HEK293 (cell line): ENCODE measurements around the gene FCER2.
A peak's percentile ranks its signal among the peaks of the same experiment; 100 is the strongest.

Experiments
- CTCF ChIA-PET: fragments of 350-600 bp; formaldehyde crosslinking; extraction: SDS; loops from one replicate; lab custom pipeline; 2021; ENCODE audit warnings: antibody characterized with exemption; lab: Yijun Ruan, JAX
- POLR2A ChIA-PET: fragments of 300-600 bp; formaldehyde crosslinking; extraction: SDS; loops from one replicate; lab custom pipeline; 2020; ENCODE audit warnings: antibody characterized with exemption, inconsistent platforms; lab: Yijun Ruan, JAX
- H3K27ac ChIP-seq: fragments of 200-500 bp; sonication (Bioruptor generic); 2 replicates; pipeline ENCODE4 v1.5.1; 2014; ENCODE audit warnings: low read depth, low read length, control low read depth, inconsistent platforms; ENCODE audit errors: extremely low read depth
- H3K36me3 ChIP-seq, 2 experiments: fragments of 200-500 bp in 1 of 2; sonication (Bioruptor generic) in 1 of 2; 1 replicate in 1 of 2; 2 replicates in 1 of 2; pipeline ENCODE4 v1.5.1; 2014 to 2017; ENCODE audit warnings: inconsistent platforms in 2 of 2, low read length in 2 of 2; ENCODE audit not compliant: control insufficient read depth in 2 of 2, insufficient read depth in 1 of 2
- H3K4me1 ChIP-seq: fragments of 200-500 bp; sonication (Bioruptor generic); 2 replicates; pipeline ENCODE4 v1.5.1; 2014; ENCODE audit warnings: mild to moderate bottlenecking, low read length, inconsistent platforms; ENCODE audit not compliant: control insufficient read depth, insufficient read depth
- H3K4me3 ChIP-seq: 2 replicates; pipeline ENCODE4 v1.5.1; 2011; ENCODE audit warnings: low read depth, mild to moderate bottlenecking, control low read depth, low read length, moderate library complexity
- H3K9me3 ChIP-seq: fragments of 200-500 bp; sonication (Bioruptor generic); 2 replicates; pipeline ENCODE4 v1.5.1; 2014; ENCODE audit warnings: low read depth, low read length, inconsistent platforms; ENCODE audit not compliant: control insufficient read depth, insufficient read depth
- EGR2 ChIP-seq: fragments of 450-650 bp; formaldehyde crosslinking; IDR thresholded peaks from 2 replicates; pipeline ENCODE4 v1.5.1; 2016; ENCODE audit warnings: low read depth, missing biosample characterization, missing genetic modification characterization
- GLIS1 ChIP-seq: fragments of 450-650 bp; formaldehyde crosslinking; IDR thresholded peaks from 2 replicates; pipeline ENCODE4 v1.5.1; 2016; ENCODE audit warnings: missing biosample characterization, missing genetic modification characterization
- HOXD13 ChIP-seq: sonication (generic); formaldehyde crosslinking; IDR thresholded peaks from 2 replicates; pipeline ENCODE4 v1.8.0; 2022; ENCODE audit warnings: missing genetic modification reagents, borderline replicate concordance
- SP3 ChIP-seq: fragments of 450-650 bp; formaldehyde crosslinking; IDR thresholded peaks from 2 replicates; pipeline ENCODE4 v1.5.1; 2016; ENCODE audit warnings: missing biosample characterization, missing genetic modification characterization
- ZEB2 ChIP-seq: fragments of 450-650 bp; formaldehyde crosslinking; IDR thresholded peaks from 2 replicates; pipeline ENCODE4 v1.5.1; 2016; ENCODE audit warnings: missing biosample characterization, missing genetic modification characterization
- ZFHX2 ChIP-seq: fragments of 450-650 bp; formaldehyde crosslinking; conservative IDR thresholded peaks from 2 replicates; pipeline ENCODE4 v1.5.1; 2016; ENCODE audit warnings: missing biosample characterization, missing genetic modification characterization
- ZFP69B ChIP-seq: fragments of 450-650 bp; formaldehyde crosslinking; IDR thresholded peaks from 2 replicates; pipeline ENCODE4 v1.5.1; 2016; ENCODE audit warnings: missing biosample characterization, missing genetic modification characterization
- ZNF169 ChIP-seq: fragments of 450-650 bp; formaldehyde crosslinking; IDR thresholded peaks from 2 replicates; pipeline ENCODE4 v1.5.1; 2016; ENCODE audit warnings: missing biosample characterization, missing genetic modification characterization
- ZNF239 ChIP-seq: fragments of 450-650 bp; formaldehyde crosslinking; IDR thresholded peaks from 2 replicates; pipeline ENCODE4 v1.5.1; 2016; ENCODE audit warnings: missing biosample characterization, missing genetic modification characterization
- ZNF292 ChIP-seq: fragments of 450-650 bp; formaldehyde crosslinking; IDR thresholded peaks from 2 replicates; pipeline ENCODE4 v1.5.1; 2016; ENCODE audit warnings: low read depth, missing biosample characterization, missing genetic modification characterization, borderline replicate concordance
- ZNF335 ChIP-seq: fragments of 450-650 bp; formaldehyde crosslinking; conservative IDR thresholded peaks from 2 replicates; pipeline ENCODE4 v1.5.1; 2016; ENCODE audit warnings: missing biosample characterization, missing genetic modification characterization
- ZNF391 ChIP-seq: fragments of 450-650 bp; formaldehyde crosslinking; IDR thresholded peaks from 2 replicates; pipeline ENCODE4 v1.5.1; 2016; ENCODE audit warnings: low read depth, missing biosample characterization, missing genetic modification characterization, borderline replicate concordance
- ZNF513 ChIP-seq: fragments of 450-650 bp; IDR thresholded peaks from 2 replicates; pipeline ENCODE4 v1.5.1; 2018; ENCODE audit warnings: missing biosample characterization, missing genetic modification characterization
- ZNF544 ChIP-seq: fragments of 450-650 bp; formaldehyde crosslinking; IDR thresholded peaks from 2 replicates; pipeline ENCODE4 v1.5.0; 2017; ENCODE audit warnings: missing biosample characterization, missing genetic modification characterization
- ZNF571 ChIP-seq: fragments of 450-650 bp; formaldehyde crosslinking; IDR thresholded peaks from 2 replicates; pipeline ENCODE4 v1.5.0; 2017; ENCODE audit warnings: missing biosample characterization, missing genetic modification characterization
- ZNF580 ChIP-seq: fragments of 450-650 bp; formaldehyde crosslinking; IDR thresholded peaks from 2 replicates; pipeline ENCODE4 v1.5.1; 2016; ENCODE audit warnings: missing biosample characterization, missing genetic modification characterization
- ZNF645 ChIP-seq: fragments of 450-650 bp; formaldehyde crosslinking; IDR thresholded peaks from 2 replicates; pipeline ENCODE4; 2016; ENCODE audit warnings: missing biosample characterization, missing genetic modification characterization
- ZNF654 ChIP-seq: fragments of 450-650 bp; formaldehyde crosslinking; IDR thresholded peaks from 2 replicates; pipeline ENCODE4 v1.5.1; 2016; ENCODE audit warnings: low read depth, missing biosample characterization, missing genetic modification characterization
- ZNF664 ChIP-seq: fragments of 450-650 bp; formaldehyde crosslinking; IDR thresholded peaks from 2 replicates; pipeline ENCODE4 v1.5.1; 2016; ENCODE audit warnings: missing biosample characterization, missing genetic modification characterization
- ZNF692 ChIP-seq: fragments of 450-650 bp; formaldehyde crosslinking; IDR thresholded peaks from 2 replicates; pipeline ENCODE4 v1.5.1; 2016; ENCODE audit warnings: missing biosample characterization, missing genetic modification characterization
- ZNF791 ChIP-seq: fragments of 450-650 bp; formaldehyde crosslinking; IDR thresholded peaks from 2 replicates; pipeline ENCODE4 v1.5.1; 2016; ENCODE audit warnings: missing biosample characterization, missing genetic modification characterization
- TF ChIP-seq, protein P1 (sequence below): fragments of 450-650 bp; formaldehyde crosslinking; IDR thresholded peaks from 2 replicates; pipeline ENCODE4 v1.5.1; 2016; ENCODE audit warnings: missing biosample characterization, missing genetic modification characterization

FCER2 gene

GRCh38 chr19:7698583-7698982 lies 3.3 kb downstream of the FCER2 start:
- H3K27ac ChIP-seq, result no peak overlapping the region
- H3K4me3 ChIP-seq, result no peak overlapping the region
- no peaks in the 10 kb centered on the region for H3K36me3 ChIP-seq
- CTCF ChIA-PET, result interaction anchor here (0.5 to 2.2 kb wide), 3 partner anchors 18 to 245 kb away, joined by 4 to 8 read pairs (median 5); partner anchors contain the start of gene TRAPPC5
- TF ChIP-seq ZFHX2 (tag by site-specific recombination) (peak; percentile 62), EGR2 (peak; percentile 63), ZNF580 (tag by site-specific recombination) (no peak), GLIS1 (tag by site-specific recombination) (peak; percentile 39)
- H3K4me1 ChIP-seq, result no peaks in the 10 kb centered on the region
- POLR2A ChIA-PET, result interaction anchor here (0.6 to 1.8 kb wide), 2 partner anchors 13 to 244 kb away, joined by 3 to 6 read pairs; no protein-coding TSS in a partner anchor
- H3K9me3 ChIP-seq, result no peaks in the 10 kb centered on the region

GRCh38 chr19:7697721-7698287 lies 4.1 kb downstream of the FCER2 start:
- no peaks in the 10 kb centered on the region for H3K36me3 ChIP-seq
- TF ChIP-seq ZNF513 (tag by site-specific recombination), result no peak
- no peak for TF ChIP-seq ZNF645 (tag by site-specific recombination)
- TF ChIP-seq ZFP69B (tag by site-specific recombination), result no peak
- 0 out of 2 replicates have a peak, but pooled peaks have one; percentile 22 for TF ChIP-seq ZNF335 (tag by site-specific recombination)
- TF ChIP-seq, all 188 proteins: peak for 1
- Histone ChIP-seq H3K4me1 (no peaks in the 10 kb centered on the region), H3K27ac (no peak overlapping the region), H3K9me3 (no peaks in the 10 kb centered on the region), H3K4me3 (no peak overlapping the region)
- CTCF ChIA-PET, result interaction anchor here (0.7 to 2.2 kb wide), 4 partner anchors 17 to 151 kb away, joined by 3 to 8 read pairs (median 5); partner anchors contain the start of gene TRAPPC5
- POLR2A ChIA-PET, result interaction anchor here (1.8 kb wide), 1 partner anchor 12 kb away, joined by 6 read pairs; no protein-coding TSS in a partner anchor

GRCh38 chr19:7694499-7694898 lies 7.4 kb downstream of the FCER2 start:
- H3K9me3 ChIP-seq, result no peaks in the 10 kb centered on the region
- H3K4me1 ChIP-seq, result no peaks in the 10 kb centered on the region
- no peak overlapping the region for H3K27ac ChIP-seq
- no peak overlapping the region for H3K4me3 ChIP-seq
- ChIA-PET CTCF (no interaction called here), POLR2A (no interaction called here)
- no peaks in the 10 kb centered on the region for H3K36me3 ChIP-seq
- no peak for TF ChIP-seq ZEB2 (tag by site-specific recombination)
- TF ChIP-seq ZNF692 (tag by site-specific recombination), result no peak
- TF ChIP-seq, protein P1, sequence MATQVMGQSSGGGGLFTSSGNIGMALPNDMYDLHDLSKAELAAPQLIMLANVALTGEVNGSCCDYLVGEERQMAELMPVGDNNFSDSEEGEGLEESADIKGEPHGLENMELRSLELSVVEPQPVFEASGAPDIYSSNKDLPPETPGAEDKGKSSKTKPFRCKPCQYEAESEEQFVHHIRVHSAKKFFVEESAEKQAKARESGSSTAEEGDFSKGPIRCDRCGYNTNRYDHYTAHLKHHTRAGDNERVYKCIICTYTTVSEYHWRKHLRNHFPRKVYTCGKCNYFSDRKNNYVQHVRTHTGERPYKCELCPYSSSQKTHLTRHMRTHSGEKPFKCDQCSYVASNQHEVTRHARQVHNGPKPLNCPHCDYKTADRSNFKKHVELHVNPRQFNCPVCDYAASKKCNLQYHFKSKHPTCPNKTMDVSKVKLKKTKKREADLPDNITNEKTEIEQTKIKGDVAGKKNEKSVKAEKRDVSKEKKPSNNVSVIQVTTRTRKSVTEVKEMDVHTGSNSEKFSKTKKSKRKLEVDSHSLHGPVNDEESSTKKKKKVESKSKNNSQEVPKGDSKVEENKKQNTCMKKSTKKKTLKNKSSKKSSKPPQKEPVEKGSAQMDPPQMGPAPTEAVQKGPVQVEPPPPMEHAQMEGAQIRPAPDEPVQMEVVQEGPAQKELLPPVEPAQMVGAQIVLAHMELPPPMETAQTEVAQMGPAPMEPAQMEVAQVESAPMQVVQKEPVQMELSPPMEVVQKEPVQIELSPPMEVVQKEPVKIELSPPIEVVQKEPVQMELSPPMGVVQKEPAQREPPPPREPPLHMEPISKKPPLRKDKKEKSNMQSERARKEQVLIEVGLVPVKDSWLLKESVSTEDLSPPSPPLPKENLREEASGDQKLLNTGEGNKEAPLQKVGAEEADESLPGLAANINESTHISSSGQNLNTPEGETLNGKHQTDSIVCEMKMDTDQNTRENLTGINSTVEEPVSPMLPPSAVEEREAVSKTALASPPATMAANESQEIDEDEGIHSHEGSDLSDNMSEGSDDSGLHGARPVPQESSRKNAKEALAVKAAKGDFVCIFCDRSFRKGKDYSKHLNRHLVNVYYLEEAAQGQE (tag by site-specific recombination), result no peak
- TF ChIP-seq ZNF239 (tag by site-specific recombination), result no peak
- no peak for TF ChIP-seq ZNF664 (tag by site-specific recombination)
- no peak for TF ChIP-seq ZNF292 (tag by site-specific recombination)
- no peak for TF ChIP-seq ZNF571 (tag by site-specific recombination)
- TF ChIP-seq HOXD13 (CRISPR knock-in tag), result no peak
- no peak for TF ChIP-seq ZNF791
- TF ChIP-seq ZNF544 (tag by site-specific recombination), result no peak
- TF ChIP-seq ZNF654 (tag by site-specific recombination), result no peak
- no peak for TF ChIP-seq ZNF391 (tag by site-specific recombination)
- no peak for TF ChIP-seq SP3 (tag by site-specific recombination)
- no peak for TF ChIP-seq ZNF169
- no peak for TF ChIP-seq ZNF513 (tag by site-specific recombination)
